Lower leg skin (tissue), 3 donors: ENCODE measurements around the gene AXIN2.

Experiments used
- CTCF ChIP-seq, 3 donors: fragments of 450-650 bp; IDR thresholded peaks; one replicate each; pipeline ENCODE4 v1.5.1; 2016; ENCODE audit warnings: antibody characterized with exemption in 3 of 3, mild to moderate bottlenecking in 3 of 3, moderate library complexity in 2 of 3
- POLR2A ChIP-seq, 2 donors: fragments of 450-650 bp; IDR thresholded peaks; one replicate each; pipeline ENCODE4 v1.6.1; 2016 to 2017; ENCODE audit warnings: antibody characterized with exemption in 2 of 2, mild to moderate bottlenecking in 1 of 2, moderate library complexity in 1 of 2

GRCh38 chr17:65609286-65609685 lies 47.8 kb upstream of the AXIN2 start:
- TF ChIP-seq CTCF (IDR thresholded peaks at IDR 0.05) = no peak
- no peak for TF ChIP-seq POLR2A (IDR thresholded peaks at IDR 0.05)
